Esophagus (tissue), 2 donors: Measurements from ENCODE around the gene SIK3. TPM values are rescaled to one million over a fixed set of nuclear protein-coding genes. Genes with fewer than 3 reads are reported as not detected.

Experiments used
- H3K27ac ChIP-seq, 2 donors: one replicate each; pipeline ENCODE4 v1.5.1; 2013; ENCODE audit warnings: low read depth in 2 of 2, mild to moderate bottlenecking in 2 of 2, inconsistent platforms in 1 of 2, low read length in 1 of 2, moderate library complexity in 1 of 2
- H3K27me3 ChIP-seq, 2 donors: one replicate each; pipeline ENCODE4 v1.6.1; 2013; ENCODE audit warnings: low read length in 2 of 2, control low read depth in 1 of 2, mild to moderate bottlenecking in 1 of 2; ENCODE audit not compliant: insufficient read depth in 2 of 2, control insufficient read depth in 1 of 2
- H3K36me3 ChIP-seq, 2 donors: one replicate each; pipeline ENCODE4 v1.6.1; 2013; ENCODE audit warnings: low read length in 1 of 2; ENCODE audit not compliant: control insufficient read depth in 2 of 2, insufficient read depth in 2 of 2
- H3K4me1 ChIP-seq, 2 donors: one replicate each; pipeline ENCODE4 v1.6.1; 2013; ENCODE audit warnings: low read length in 1 of 2; ENCODE audit not compliant: control insufficient read depth in 2 of 2, insufficient read depth in 2 of 2
- H3K4me3 ChIP-seq, 2 donors: one replicate each; pipeline ENCODE4 v1.5.1; 2013; ENCODE audit warnings: low read length in 2 of 2, mild to moderate bottlenecking in 2 of 2, low read depth in 1 of 2, moderate library complexity in 1 of 2
- H3K9me3 ChIP-seq, 2 donors: one replicate each; pipeline ENCODE4 v1.6.1; 2013; ENCODE audit warnings: mild to moderate bottlenecking in 2 of 2, low read depth in 1 of 2, low read length in 1 of 2, moderate library complexity in 1 of 2; ENCODE audit not compliant: control insufficient read depth in 2 of 2, insufficient read depth in 1 of 2
- WGBS, 2 donors: extraction: QIAGEN DNeasy Blood & Tissue Kit; methylation state at CpG; one replicate each; pipeline ENCODE4 v1.1.7; 2013; 5-methylcytosine and 5-hydroxymethylcytosine counted together
- polyA plus RNA-seq, 2 donors: library from polyadenylated mRNA; stranded (reverse); fragments of 200-250 nt; gene quantifications; one replicate each; pipeline ENCODE4 v1.2.3, GENCODE V29; 2013
- donor health status: healthy with polysubstance abuse.
- donor health status: Bipolar disorder and iron deficiency.

The SIK3 gene
- polyA plus RNA-seq, 2 donors = 6.4 to 7.0 TPM

GRCh38 chr11:117005758-117006157, 92.5 kb downstream of the SIK3 start:
- H3K27ac ChIP-seq = no peak overlapping the region
- no peaks in the 10 kb centered on the region for H3K9me3 ChIP-seq
- H3K27me3 ChIP-seq = no peaks in the 10 kb centered on the region
- 84 to 87% methylated on average over 1 of the region's 1 CpG for WGBS, 2 donors
- H3K4me3 ChIP-seq = no peak overlapping the region
- no peaks in the 10 kb centered on the region for H3K4me1 ChIP-seq
- no peaks in the 10 kb centered on the region for H3K36me3 ChIP-seq

- Histone ChIP-seq H3K4me1 (no peaks in the 10 kb centered on the region), H3K9me3 (no peaks in the 10 kb centered on the region), H3K27me3 (no peaks in the 10 kb centered on the region), H3K27ac (no peak overlapping the region), H3K4me3 (no peak overlapping the region), H3K36me3 (no peaks in the 10 kb centered on the region)
- 57 to 72% methylated on average over 6 of the region's 6 CpGs for WGBS, 2 donors
Observed at GRCh38 chr11:117002639-117003299, 95.5 kb downstream of the SIK3 start.

- no peaks in the 10 kb centered on the region for H3K27me3 ChIP-seq
- H3K36me3 ChIP-seq = no peaks in the 10 kb centered on the region
- H3K9me3 ChIP-seq = no peaks in the 10 kb centered on the region
- H3K27ac ChIP-seq = no peak overlapping the region
- 22 to 42% methylated on average over 1 of the region's 1 CpG for whole genome bisulfite sequencing, 2 donors
- no peaks in the 10 kb centered on the region for H3K4me1 ChIP-seq
- H3K4me3 ChIP-seq = no peak overlapping the region
Observed at GRCh38 chr11:117000014-117000737, 98.1 kb downstream of the SIK3 start.

- Histone ChIP-seq H3K4me1 (no peaks in the 10 kb centered on the region), H3K4me3 (no peak overlapping the region), H3K27me3 (no peaks in the 10 kb centered on the region), H3K9me3 (no peaks in the 10 kb centered on the region), H3K36me3 (no peaks in the 10 kb centered on the region), H3K27ac (no peak overlapping the region)
- 97 to 98% methylated on average over 2 of the region's 2 CpGs for whole genome bisulfite sequencing, 2 donors
Observed at GRCh38 chr11:116997071-116997470, 101.2 kb downstream of the SIK3 start.

DNA sequence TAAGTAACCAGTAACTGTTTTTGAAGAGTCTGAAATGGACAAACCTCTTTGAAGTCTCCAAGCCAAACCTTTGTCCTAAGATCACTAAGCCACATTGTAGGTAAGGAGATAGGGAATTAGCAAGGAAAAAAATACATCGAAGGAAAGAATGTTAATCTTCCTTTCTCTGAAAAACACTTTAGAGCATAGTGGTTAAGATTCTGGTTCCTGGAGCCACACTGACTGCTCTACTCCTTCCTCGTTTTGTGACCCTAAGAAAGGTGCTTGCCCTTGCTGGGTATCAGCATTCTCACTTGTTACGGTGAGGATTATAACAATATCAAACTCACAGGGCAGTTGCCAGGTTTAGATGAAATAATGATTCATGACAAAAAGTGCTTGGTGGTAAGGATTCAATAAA, 104.0 kb downstream of the SIK3 start:
- Histone ChIP-seq H3K27ac (no peak overlapping the region), H3K4me3 (no peak overlapping the region), H3K27me3 (no peaks in the 10 kb centered on the region), H3K4me1 (no peaks in the 10 kb centered on the region), H3K36me3 (no peaks in the 10 kb centered on the region), H3K9me3 (no peaks in the 10 kb centered on the region)
- WGBS, 2 donors = 53 to 64% methylated on average over 3 of the region's 3 CpGs

DNA sequence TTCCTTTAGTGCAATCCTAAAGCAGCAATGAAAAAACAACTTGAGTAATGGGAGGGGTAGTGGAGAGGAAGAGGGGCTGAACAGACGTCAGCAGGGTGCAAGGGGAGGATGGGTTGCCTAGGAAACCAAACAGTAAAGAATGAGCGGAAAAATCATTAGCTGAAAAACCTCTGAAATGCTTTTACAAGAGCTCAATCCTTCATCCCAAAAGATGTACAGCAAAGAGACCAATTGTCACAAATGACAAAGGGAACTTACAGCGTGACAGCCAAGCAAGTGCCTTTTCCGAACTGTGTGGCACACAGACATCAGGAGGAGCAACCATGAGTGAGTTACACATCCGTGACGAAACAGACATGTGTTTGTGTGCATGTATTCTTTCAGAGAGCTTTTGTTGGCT, 104.6 kb downstream of the SIK3 start:
- WGBS, 2 donors = 53% methylated on average over 6 of the region's 6 CpGs
- no peak overlapping the region for H3K27ac ChIP-seq
- no peaks in the 10 kb centered on the region for H3K4me1 ChIP-seq
- H3K27me3 ChIP-seq = no peaks in the 10 kb centered on the region
- no peaks in the 10 kb centered on the region for H3K9me3 ChIP-seq
- no peak overlapping the region for H3K4me3 ChIP-seq
- H3K36me3 ChIP-seq = no peaks in the 10 kb centered on the region

DNA sequence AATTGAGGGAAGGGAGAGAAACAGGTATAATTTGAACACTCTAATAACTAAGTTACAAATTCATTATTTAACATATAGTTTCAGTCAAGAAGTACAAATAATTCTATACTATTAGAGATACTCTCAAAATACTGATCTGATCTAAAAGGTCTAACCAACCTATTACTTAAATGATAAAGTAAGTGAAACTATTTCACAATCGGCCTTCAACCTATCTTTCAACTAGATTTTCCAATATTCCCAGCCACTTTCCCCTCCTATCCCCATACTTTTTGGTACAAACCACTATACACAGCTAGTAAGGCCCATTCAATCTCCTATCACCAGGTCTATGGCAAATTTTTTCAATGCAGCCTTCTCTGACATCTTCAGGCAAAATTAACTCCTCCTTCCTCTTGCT, 106.7 kb downstream of the SIK3 start:
- no peaks in the 10 kb centered on the region for H3K4me1 ChIP-seq

DNA sequence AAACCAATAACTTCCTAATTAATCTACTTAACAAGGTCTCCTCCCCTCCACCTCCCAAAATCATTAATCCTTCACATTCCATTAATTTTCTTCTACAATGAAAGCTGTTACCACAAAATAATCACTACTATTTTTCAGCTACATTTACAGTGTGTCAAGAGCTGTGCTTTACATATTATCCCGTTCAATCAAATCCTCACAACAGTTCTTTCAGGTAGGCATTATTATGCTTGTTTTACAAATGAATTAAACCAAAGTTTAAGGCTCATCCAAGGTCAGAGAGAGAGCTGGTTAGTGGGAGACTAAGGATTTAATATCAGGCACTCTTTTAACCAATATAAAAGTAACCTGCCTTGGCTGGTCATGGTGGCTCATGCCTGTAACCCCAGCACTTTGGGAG, 107.4 kb downstream of the SIK3 start:
- H3K27ac ChIP-seq = no peak overlapping the region
- H3K4me3 ChIP-seq = no peak overlapping the region
- H3K27me3 ChIP-seq = no peaks in the 10 kb centered on the region
- 88 to 90% methylated on average over 1 of the region's 1 CpG for WGBS, 2 donors
- no peaks in the 10 kb centered on the region for H3K4me1 ChIP-seq
- H3K36me3 ChIP-seq = no peaks in the 10 kb centered on the region
- H3K9me3 ChIP-seq = no peaks in the 10 kb centered on the region

More for the DNA sequence above, 106.7 kb downstream of the SIK3 start:
- Histone ChIP-seq H3K36me3 (no peaks in the 10 kb centered on the region), H3K4me3 (no peak overlapping the region), H3K9me3 (no peaks in the 10 kb centered on the region), H3K27me3 (no peaks in the 10 kb centered on the region), H3K27ac (no peak overlapping the region)
- 81 to 96% methylated on average over 1 of the region's 1 CpG for WGBS, 2 donors

GRCh38 chr11:116990061-116990473, 108.2 kb downstream of the SIK3 start:
- Histone ChIP-seq H3K36me3 (no peaks in the 10 kb centered on the region), H3K9me3 (no peaks in the 10 kb centered on the region), H3K4me1 (no peaks in the 10 kb centered on the region), H3K4me3 (no peak overlapping the region), H3K27ac (no peak overlapping the region), H3K27me3 (no peaks in the 10 kb centered on the region)
- WGBS, 2 donors = 31 to 35% methylated on average over 4 of the region's 4 CpGs

GRCh38 chr11:116989184-116989583, 109.0 kb downstream of the SIK3 start:
- H3K4me1 ChIP-seq = no peaks in the 10 kb centered on the region
- no peaks in the 10 kb centered on the region for H3K36me3 ChIP-seq

More at GRCh38 chr11:116989184-116989583, 109.0 kb downstream of the SIK3 start:
- Histone ChIP-seq H3K27me3 (no peaks in the 10 kb centered on the region), H3K4me3 (no peak overlapping the region), H3K27ac (no peak overlapping the region), H3K9me3 (no peaks in the 10 kb centered on the region)
- WGBS, 2 donors = 61 to 62% methylated on average over 4 of the region's 4 CpGs
